Right lobe of liver (tissue), 4 donors: ENCODE measurements around the gene CACHD1.

Source experiments
- POLR2A ChIP-seq: fragments of 450-650 bp; IDR thresholded peaks from one replicate; pipeline ENCODE4 v1.6.1; 2017; ENCODE audit warnings: antibody characterized with exemption, mild to moderate bottlenecking
- TF ChIP-seq, protein P1 (sequence below), 4 donors: fragments of 200-600 bp in 3 of 4; fragments of 450-650 bp in 1 of 4; IDR thresholded peaks; one replicate each; pipeline versions ENCODE4 v1.5.1 to v1.8.0; 2016 to 2022; ENCODE audit warnings: antibody characterized with exemption in 4 of 4, mild to moderate bottlenecking in 2 of 4
- donor health status: DM: no; HTN: no; CAD: no.
- donor health status: DM: no; HTN: no; CAD: no.
- donor health status: DM: no; HTN: yes; CAD: no.

DNA sequence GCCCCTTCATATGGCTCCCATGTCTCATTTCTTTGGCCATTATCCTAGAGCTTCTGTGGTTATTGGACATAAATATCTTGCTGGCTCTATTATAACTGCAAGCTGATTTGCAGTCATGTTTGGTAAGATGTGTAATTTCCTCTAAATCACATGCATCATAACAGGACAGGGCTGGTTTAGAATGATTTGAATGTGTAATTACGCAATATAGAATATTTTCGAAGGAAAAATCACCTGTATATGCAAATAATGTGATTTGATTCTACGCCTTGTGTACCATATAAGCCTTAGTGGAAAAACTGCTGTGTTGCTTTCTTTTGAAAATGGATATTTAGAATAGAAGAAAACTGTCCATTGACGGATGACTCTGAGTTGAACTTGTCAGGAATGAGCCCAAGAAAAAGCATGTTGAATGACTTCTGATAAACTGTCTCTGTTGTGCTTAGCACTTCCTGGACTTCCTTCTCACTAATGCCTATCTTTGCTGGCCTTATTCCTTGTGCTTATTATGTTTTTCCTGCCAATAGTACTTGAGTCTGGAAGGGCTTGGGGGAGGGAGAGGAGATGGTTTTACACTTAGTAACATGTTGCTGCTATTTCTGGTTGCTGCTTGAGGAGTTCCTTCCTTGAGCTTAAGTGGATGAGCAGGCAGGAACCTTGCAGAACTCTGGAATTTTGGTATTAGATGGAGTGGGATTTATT is 6.5 kb downstream of the CACHD1 start:
- TF ChIP-seq, protein P1, sequence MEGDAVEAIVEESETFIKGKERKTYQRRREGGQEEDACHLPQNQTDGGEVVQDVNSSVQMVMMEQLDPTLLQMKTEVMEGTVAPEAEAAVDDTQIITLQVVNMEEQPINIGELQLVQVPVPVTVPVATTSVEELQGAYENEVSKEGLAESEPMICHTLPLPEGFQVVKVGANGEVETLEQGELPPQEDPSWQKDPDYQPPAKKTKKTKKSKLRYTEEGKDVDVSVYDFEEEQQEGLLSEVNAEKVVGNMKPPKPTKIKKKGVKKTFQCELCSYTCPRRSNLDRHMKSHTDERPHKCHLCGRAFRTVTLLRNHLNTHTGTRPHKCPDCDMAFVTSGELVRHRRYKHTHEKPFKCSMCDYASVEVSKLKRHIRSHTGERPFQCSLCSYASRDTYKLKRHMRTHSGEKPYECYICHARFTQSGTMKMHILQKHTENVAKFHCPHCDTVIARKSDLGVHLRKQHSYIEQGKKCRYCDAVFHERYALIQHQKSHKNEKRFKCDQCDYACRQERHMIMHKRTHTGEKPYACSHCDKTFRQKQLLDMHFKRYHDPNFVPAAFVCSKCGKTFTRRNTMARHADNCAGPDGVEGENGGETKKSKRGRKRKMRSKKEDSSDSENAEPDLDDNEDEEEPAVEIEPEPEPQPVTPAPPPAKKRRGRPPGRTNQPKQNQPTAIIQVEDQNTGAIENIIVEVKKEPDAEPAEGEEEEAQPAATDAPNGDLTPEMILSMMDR (IDR thresholded peaks at IDR 0.05) = no peak
- TF ChIP-seq POLR2A = no peak
